Panc1 (cell line): ENCODE data around the gene RHOT2. TPM values are rescaled to one million over a fixed set of nuclear protein-coding genes. Genes with fewer than 3 reads are reported as not detected.

ENCODE experiments used
- ATAC-seq: fragments of 200-7000 bp; cut with Tn5 transposase; 2 replicates; pipeline ENCODE4 v1.9.1; 2020; ENCODE audit warnings: mild to moderate bottlenecking, moderate library complexity
- BruUV-seq: library from RNA; stranded (reverse); fragments of 400-500 nt; replicated peaks from 2 replicates; lab custom pipeline; 2021; lab: Mats Ljungman, UMichigan
- CTCF ChIA-PET: fragments of 300-600 bp; sonication (Branson Sonifier 250); formaldehyde crosslinking; loops from one replicate; lab custom pipeline; 2022; ENCODE audit warnings: antibody characterized with exemption; lab: Charles Lee
- POLR2A ChIA-PET: fragments of 300-600 bp; sonication (Branson Sonifier 250); formaldehyde crosslinking; loops from one replicate; lab custom pipeline; 2022; ENCODE audit warnings: antibody characterized with exemption; lab: Charles Lee
- DNase-seq: peaks from one replicate; pipeline ENCODE4 v3.0.0-alpha.2; 2010; ENCODE audit warnings: low read depth, low spot score
- H3K27ac ChIP-seq: 2 replicates; pipeline ENCODE4 v1.5.1; 2011; ENCODE audit warnings: mild to moderate bottlenecking, low read length, inconsistent platforms
- H3K27me3 ChIP-seq: fragments of 200-500 bp; sonication (Bioruptor generic); 2 replicates; pipeline ENCODE4 v1.6.0; 2014; ENCODE audit warnings: low read length, inconsistent platforms; ENCODE audit not compliant: control insufficient read depth, insufficient read depth
- H3K36me3 ChIP-seq: fragments of 200-500 bp; sonication (Bioruptor generic); 2 replicates; pipeline ENCODE4 v1.5.1; 2014; ENCODE audit warnings: inconsistent platforms, mild to moderate bottlenecking, low read length, moderate library complexity; ENCODE audit not compliant: control insufficient read depth, insufficient read depth
- H3K4me1 ChIP-seq: 2 replicates; pipeline ENCODE4 v1.5.1; 2011; ENCODE audit warnings: inconsistent platforms, mild to moderate bottlenecking, low read length, moderate library complexity; ENCODE audit not compliant: control insufficient read depth, insufficient read depth
- H3K4me3 ChIP-seq, 2 experiments: 2 replicates each; pipeline ENCODE4 v1.5.1; 2011 to 2012; ENCODE audit warnings: low read depth in 2 of 2, low read length in 2 of 2, mild to moderate bottlenecking in 2 of 2, inconsistent platforms in 1 of 2, moderate library complexity in 1 of 2
- H3K9me3 ChIP-seq: fragments of 200-500 bp; sonication (Bioruptor generic); 2 replicates; pipeline ENCODE4 v1.5.1; 2014; ENCODE audit warnings: low read depth, mild to moderate bottlenecking, inconsistent platforms, low read length, moderate library complexity; ENCODE audit not compliant: control insufficient read depth, insufficient read depth
- CTCF ChIP-seq: fragments of 450-650 bp; IDR thresholded peaks from 2 replicates; pipeline ENCODE4 v1.5.1; 2017; ENCODE audit warnings: mild to moderate bottlenecking
- POLR2AphosphoS5 ChIP-seq: IDR thresholded peaks from 2 replicates; pipeline ENCODE4 v1.6.1; 2012; ENCODE audit warnings: mild to moderate bottlenecking, low read depth, low read length, moderate library complexity
- REST ChIP-seq, 2 experiments: IDR thresholded peaks; 2 replicates each; pipeline ENCODE4 v1.6.1; 2011 to 2012; ENCODE audit warnings: low read depth in 2 of 2, control low read depth in 1 of 2, low read length in 1 of 2, mild to moderate bottlenecking in 1 of 2, moderate library complexity in 1 of 2; ENCODE audit not compliant: insufficient read depth in 1 of 2
- SIN3A ChIP-seq: IDR thresholded peaks from 2 replicates; pipeline ENCODE4 v1.6.1; 2012; ENCODE audit warnings: low read depth, mild to moderate bottlenecking, low read length, moderate library complexity, borderline replicate concordance; ENCODE audit not compliant: insufficient read depth
- TCF7L2 ChIP-seq: IDR thresholded peaks from 2 replicates; pipeline ENCODE4 v1.6.1; 2011; ENCODE audit warnings: mild to moderate bottlenecking, low read depth, low read length, inconsistent platforms
- in situ Hi-C: cut with HindIII; loops from 2 replicates; pipeline ENCODE4 v1.10.0; 2016; ENCODE audit warnings: low sequenced_read_pairs, low pct_unique_long_range_greater_than_20kb
- intact Hi-C: fragments of 100-400 bp; cut with micrococcal nuclease; formaldehyde crosslinking; loops from one replicate; pipeline ENCODE4 v1.10.0; 2022; ENCODE audit not compliant: unreplicated experiment
- total RNA-seq: library from RNA; stranded (reverse); gene quantifications from one replicate; pipeline ENCODE4 v1.2.1, GENCODE V29; 2021; ENCODE audit not compliant: unreplicated experiment

RHOT2 gene
- total RNA-seq, 1 experiment from 2014 or later = 195 TPM

GRCh38 chr16:707062-707538 lies 39.2 kb downstream of the RHOT2 start:
- POLR2A ChIA-PET = no interaction called here
- TF ChIP-seq REST (IDR thresholded peaks at IDR 0.05; ENCODE audit: insufficient read depth in 1 of 2, low read depth in 2 of 2, low read length in 1 of 2) (no peak), POLR2AphosphoS5 (no peak), CTCF (no peak)
- Histone ChIP-seq H3K4me1 (peaks cover 29% of the 10 kb centered on the region), H3K27ac (no peak overlapping the region), H3K27me3 (no peaks in the 10 kb centered on the region), H3K4me3 (peak overlapping the region in 1 of 2 experiments; percentile 56; a peak in 1 of 4 replicates), H3K9me3 (no peaks in the 10 kb centered on the region), H3K36me3 (peaks cover 5% of the 10 kb centered on the region; the same call in 1 of the 2 replicates)
- DNase-seq = no peak
- peak; percentile 4; the same call in 1 of the 2 replicates for ATAC-seq
- intact Hi-C loops = no loop called here
- CTCF ChIA-PET = interaction anchor here (0.5 kb wide), 1 partner anchor 36 kb away, joined by 3 read pairs; no protein-coding TSS in a partner anchor
- no TSS peak for BruUV-seq
- in situ Hi-C loops = no loop called here

GRCh38 chr16:708019-708418 lies 40.1 kb downstream of the RHOT2 start:
- in situ Hi-C loops = no loop called here
- Histone ChIP-seq H3K36me3 (peaks cover 5% of the 10 kb centered on the region; the same call in 1 of the 2 replicates), H3K27ac (no peak overlapping the region), H3K4me1 (peaks cover 29% of the 10 kb centered on the region), H3K4me3 (no peak overlapping the region), H3K9me3 (no peaks in the 10 kb centered on the region), H3K27me3 (no peaks in the 10 kb centered on the region)
- TF ChIP-seq TCF7L2 (no peak), SIN3A (no peak), POLR2AphosphoS5 (no peak), CTCF (no peak), REST (IDR thresholded peaks at IDR 0.05; ENCODE audit: insufficient read depth in 1 of 2, low read depth in 2 of 2, low read length in 1 of 2) (no peak)
- DNase-seq = no peak
- POLR2A ChIA-PET = no interaction called here
- no peak for ATAC-seq
- no TSS peak for BruUV-seq
- intact Hi-C loops = no loop called here
- CTCF ChIA-PET = no interaction called here
